ENCODE measurements around the gene PPP1R13L.
"Not testable (repeated sequence)": the region's sequence is repeated elsewhere in the genome, so short reads cannot be mapped to it uniquely, and the experiment has no call there.

Gene PPP1R13L

GRCh38 chr19:45344621-45345505 is 60.0 kb downstream of the PPP1R13L start:
- DNase-seq (ENCODE audit: low read depth), result no peak

GRCh38 chr19:45342911-45343310 is 62.0 kb downstream of the PPP1R13L start:
- DNase-seq (ENCODE audit: low read depth), result no peak

GRCh38 chr19:45340899-45341453 is 63.9 kb downstream of the PPP1R13L start:
- no peak for DNase-seq (ENCODE audit: low read depth)

- DNase-seq (ENCODE audit: low read depth), result peak; percentile 9
Measured at GRCh38 chr19:45340232-45340898, 64.5 kb downstream of the PPP1R13L start, which contains the start of gene KLC3. KLC3 (plus strand) TSS chr19:45340750; CDS start chr19:45345542, 4,792 bp downstream.

- DNase-seq (ENCODE audit: low read depth), result no peak
Measured at GRCh38 chr19:45339629-45340028, 65.2 kb downstream of the PPP1R13L start.

- DNase-seq (ENCODE audit: low read depth), result no peak
Measured at GRCh38 chr19:45336696-45337251, 68.1 kb downstream of the PPP1R13L start.

- DNase-seq (ENCODE audit: low read depth), result not testable (repeated sequence)
Measured at GRCh38 chr19:45334881-45335280, 70.0 kb downstream of the PPP1R13L start.

GRCh38 chr19:45333609-45334303 is 71.1 kb downstream of the PPP1R13L start:
- DNase-seq (ENCODE audit: low read depth), result no peak

GRCh38 chr19:45331411-45331810 is 73.5 kb downstream of the PPP1R13L start:
- DNase-seq (ENCODE audit: low read depth), result no peak

All from activated T-cell treated with anti-CD3 and anti-CD28 coated beads for 1 hour (primary cell).